Neural cell (in vitro differentiated cells): ENCODE results near the gene AGBL4. TPM values are rescaled to one million over a fixed set of nuclear protein-coding genes. Genes with fewer than 3 reads are reported as not detected.

Experiments
- H2AFZ ChIP-seq: fragments of 200-600, 300-800 bp; sonication (generic), shearing (Covaris generic); 2 replicates; pipeline ENCODE4 v1.6.0; 2014; ENCODE audit warnings: low read depth, mild to moderate bottlenecking, antibody characterized with exemption, low read length, moderate library complexity
- H3F3A ChIP-seq: fragments of 200-600 bp; shearing (Covaris generic); 2 replicates; pipeline ENCODE4 v1.6.1; 2016; ENCODE audit warnings: mild to moderate bottlenecking, moderate library complexity, mixed read lengths, antibody characterized with exemption, low read length; ENCODE audit not compliant: insufficient read depth, poor library complexity, severe bottlenecking
- H3K27ac ChIP-seq: fragments of 200-600, 300-800 bp; sonication (generic), shearing (Covaris generic); 2 replicates; pipeline ENCODE4 v1.5.1; 2014; ENCODE audit warnings: mild to moderate bottlenecking, low read length, moderate library complexity
- H3K27me3 ChIP-seq: fragments of 300-800, 200-600 bp; sonication (generic), shearing (Covaris generic); 2 replicates; pipeline ENCODE4 v1.6.0; 2014; ENCODE audit warnings: mild to moderate bottlenecking, low read depth, low read length, moderate library complexity; ENCODE audit not compliant: insufficient read depth
- H3K36me3 ChIP-seq: fragments of 300-800, 200-600 bp; sonication (generic), shearing (Covaris generic); 2 replicates; pipeline ENCODE4 v1.5.1; 2014; ENCODE audit warnings: mild to moderate bottlenecking, antibody characterized with exemption, low read length, moderate library complexity; ENCODE audit not compliant: insufficient read depth
- H3K4me2 ChIP-seq: fragments of 300-800, 200-600 bp; sonication (generic), shearing (Covaris generic); 2 replicates; pipeline ENCODE4 v1.6.0; 2014; ENCODE audit warnings: mild to moderate bottlenecking, low read length
- H3K4me3 ChIP-seq: fragments of 300-800, 200-600 bp; sonication (generic), shearing (Covaris generic); 2 replicates; pipeline ENCODE4 v1.5.1; 2014; ENCODE audit warnings: mild to moderate bottlenecking, low read length, moderate library complexity
- H3K79me2 ChIP-seq: fragments of 200-600 bp; shearing (Covaris generic); replicated peaks from 2 replicates; pipeline ENCODE4 v1.6.0; 2014; ENCODE audit warnings: mild to moderate bottlenecking, low read length, moderate library complexity; ENCODE audit not compliant: insufficient read depth
- H3K9ac ChIP-seq: fragments of 300-800, 200-600 bp; sonication (generic), shearing (Covaris generic); 2 replicates; pipeline ENCODE4 v1.6.1; 2016; ENCODE audit warnings: mild to moderate bottlenecking, low read length, mixed read lengths
- H3K9me2 ChIP-seq: fragments of 200-600 bp; shearing (Covaris generic); 2 replicates; pipeline ENCODE4 v1.6.1; 2016; ENCODE audit warnings: mild to moderate bottlenecking, low read length, mixed read lengths; ENCODE audit not compliant: insufficient read depth
- H3K9me3 ChIP-seq: fragments of 200-600, 300-800 bp; sonication (generic), shearing (Covaris generic); 2 replicates; pipeline ENCODE4 v1.6.1; 2016; ENCODE audit warnings: mild to moderate bottlenecking, mixed run types, low read length, moderate library complexity, mixed read lengths
- H4K20me1 ChIP-seq: fragments of 200-600 bp; shearing (Covaris generic); 2 replicates; pipeline ENCODE4 v1.6.1; 2016; ENCODE audit warnings: mild to moderate bottlenecking, mixed run types; ENCODE audit not compliant: insufficient read depth
- EP300 ChIP-seq: fragments of 450-650 bp; conservative IDR thresholded peaks from 2 replicates; pipeline ENCODE4 v1.6.1; 2014; ENCODE audit warnings: antibody characterized with exemption, mild to moderate bottlenecking, moderate library complexity; ENCODE audit not compliant: poor library complexity, severe bottlenecking
- EZH2 ChIP-seq: fragments of 200-600, 300-800 bp; shearing (Covaris generic), sonication (generic); IDR thresholded peaks from 2 replicates; pipeline ENCODE4 v1.6.1; 2014; ENCODE audit warnings: antibody characterized with exemption, low read length, borderline replicate concordance, mild to moderate bottlenecking; ENCODE audit not compliant: insufficient read depth, poor library complexity, severe bottlenecking
- MXI1 ChIP-seq: fragments of 450-650 bp; conservative IDR thresholded peaks from 2 replicates; pipeline ENCODE4 v1.6.1; 2014; ENCODE audit warnings: antibody characterized with exemption, mild to moderate bottlenecking; ENCODE audit not compliant: poor library complexity, severe bottlenecking
- POLR2AphosphoS5 ChIP-seq: IDR thresholded peaks from 2 replicates; pipeline ENCODE4 v1.6.1; 2012
- RAD21 ChIP-seq: fragments of 450-650 bp; conservative IDR thresholded peaks from 2 replicates; pipeline ENCODE4 v1.6.1; 2014; ENCODE audit warnings: antibody characterized with exemption, mild to moderate bottlenecking, moderate library complexity
- SMC3 ChIP-seq: fragments of 450-650 bp; conservative IDR thresholded peaks from 2 replicates; pipeline ENCODE4 v1.6.1; 2014; ENCODE audit warnings: antibody characterized with exemption, mild to moderate bottlenecking, moderate library complexity; ENCODE audit not compliant: poor library complexity
- TAF1 ChIP-seq: IDR thresholded peaks from 2 replicates; pipeline ENCODE4 v1.6.1; 2012; ENCODE audit warnings: low read depth
- polyA plus RNA-seq: library from polyadenylated mRNA; depleted of rRNA; stranded (reverse); fragments of >200 nt; gene quantifications from 2 replicates; pipeline ENCODE4 v1.2.3, GENCODE V29; 2014
- TF ChIP-seq, protein P1 (sequence below): IDR thresholded peaks from 2 replicates; pipeline ENCODE4 v1.6.1; 2012; ENCODE audit warnings: borderline replicate concordance
- TF ChIP-seq, protein P2 (sequence below): fragments of 450-650 bp; IDR thresholded peaks from 2 replicates; pipeline ENCODE4 v1.5.1; 2014; ENCODE audit warnings: antibody characterized with exemption, mild to moderate bottlenecking, moderate library complexity; ENCODE audit not compliant: poor library complexity, severe bottlenecking

AGBL4 gene
- polyA plus RNA-seq, 1 donor from 2014 or later = 1.3 TPM

DNA sequence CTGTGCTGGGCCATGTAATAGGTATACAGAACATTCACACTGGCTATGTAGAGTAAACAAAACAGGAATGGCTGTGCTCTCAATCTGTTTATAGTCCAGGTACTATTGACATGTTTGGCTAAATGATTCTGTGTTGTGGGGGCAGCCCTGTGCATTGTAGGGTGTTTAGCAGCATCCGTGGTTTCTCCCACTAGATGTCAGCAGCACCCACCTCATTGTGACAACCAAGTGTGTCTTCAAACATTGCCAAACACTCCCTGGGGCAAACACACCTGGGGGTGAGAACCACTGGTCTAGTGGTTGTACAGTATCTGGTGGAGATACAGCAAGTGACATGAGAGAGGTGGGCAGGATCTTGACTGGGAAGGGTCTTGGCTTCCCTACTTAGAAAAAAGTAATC lies 1471.3 kb downstream of the AGBL4 start:
- Histone ChIP-seq H3K27ac (no peak overlapping the region), H3K4me3 (no peak overlapping the region), H3K9ac (no peak overlapping the region), H3K79me2 (no peaks in the 10 kb centered on the region), H3F3A (no peaks in the 10 kb centered on the region), H3K36me3 (no peaks in the 10 kb centered on the region), H3K27me3 (no peaks in the 10 kb centered on the region), H3K4me2 (no peak overlapping the region), H4K20me1 (no peaks in the 10 kb centered on the region), H2AFZ (no peak overlapping the region), H3K9me3 (no peaks in the 10 kb centered on the region), H3K9me2 (no peaks in the 10 kb centered on the region)
- no peak for TF ChIP-seq EZH2
- TF ChIP-seq SMC3 = peak; percentile 35

DNA sequence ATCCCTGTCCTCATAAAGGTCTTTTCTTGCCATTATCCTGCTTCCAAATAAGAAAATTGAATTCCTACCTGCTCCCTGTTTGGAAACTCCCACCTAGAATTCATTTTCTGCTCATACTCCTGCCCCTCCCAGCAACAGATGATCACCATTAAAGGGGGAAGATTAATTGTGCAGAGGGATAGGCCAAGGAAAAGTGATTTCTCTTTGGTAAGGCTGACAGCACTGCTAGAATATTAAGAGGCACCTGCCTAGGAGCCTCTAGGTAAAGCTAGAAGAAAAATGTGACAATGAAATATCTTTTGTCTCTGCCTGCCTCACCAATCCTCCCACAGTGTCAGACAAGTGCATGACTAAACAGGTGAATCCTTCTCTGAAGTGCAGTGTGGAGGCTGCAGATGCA lies 1474.8 kb downstream of the AGBL4 start:
- no peak overlapping the region for H3K27ac ChIP-seq
- no peak overlapping the region for H3K4me3 ChIP-seq
- no peak overlapping the region for H3K9ac ChIP-seq
- H3K36me3 ChIP-seq = no peaks in the 10 kb centered on the region
- H2AFZ ChIP-seq = no peak overlapping the region
- H3K27me3 ChIP-seq = no peaks in the 10 kb centered on the region
- H4K20me1 ChIP-seq = no peaks in the 10 kb centered on the region
- no peaks in the 10 kb centered on the region for H3K9me3 ChIP-seq
- no peaks in the 10 kb centered on the region for H3F3A ChIP-seq
- no peaks in the 10 kb centered on the region for H3K79me2 ChIP-seq
- no peak overlapping the region for H3K4me2 ChIP-seq
- H3K9me2 ChIP-seq = no peaks in the 10 kb centered on the region
- TF ChIP-seq, protein P1, sequence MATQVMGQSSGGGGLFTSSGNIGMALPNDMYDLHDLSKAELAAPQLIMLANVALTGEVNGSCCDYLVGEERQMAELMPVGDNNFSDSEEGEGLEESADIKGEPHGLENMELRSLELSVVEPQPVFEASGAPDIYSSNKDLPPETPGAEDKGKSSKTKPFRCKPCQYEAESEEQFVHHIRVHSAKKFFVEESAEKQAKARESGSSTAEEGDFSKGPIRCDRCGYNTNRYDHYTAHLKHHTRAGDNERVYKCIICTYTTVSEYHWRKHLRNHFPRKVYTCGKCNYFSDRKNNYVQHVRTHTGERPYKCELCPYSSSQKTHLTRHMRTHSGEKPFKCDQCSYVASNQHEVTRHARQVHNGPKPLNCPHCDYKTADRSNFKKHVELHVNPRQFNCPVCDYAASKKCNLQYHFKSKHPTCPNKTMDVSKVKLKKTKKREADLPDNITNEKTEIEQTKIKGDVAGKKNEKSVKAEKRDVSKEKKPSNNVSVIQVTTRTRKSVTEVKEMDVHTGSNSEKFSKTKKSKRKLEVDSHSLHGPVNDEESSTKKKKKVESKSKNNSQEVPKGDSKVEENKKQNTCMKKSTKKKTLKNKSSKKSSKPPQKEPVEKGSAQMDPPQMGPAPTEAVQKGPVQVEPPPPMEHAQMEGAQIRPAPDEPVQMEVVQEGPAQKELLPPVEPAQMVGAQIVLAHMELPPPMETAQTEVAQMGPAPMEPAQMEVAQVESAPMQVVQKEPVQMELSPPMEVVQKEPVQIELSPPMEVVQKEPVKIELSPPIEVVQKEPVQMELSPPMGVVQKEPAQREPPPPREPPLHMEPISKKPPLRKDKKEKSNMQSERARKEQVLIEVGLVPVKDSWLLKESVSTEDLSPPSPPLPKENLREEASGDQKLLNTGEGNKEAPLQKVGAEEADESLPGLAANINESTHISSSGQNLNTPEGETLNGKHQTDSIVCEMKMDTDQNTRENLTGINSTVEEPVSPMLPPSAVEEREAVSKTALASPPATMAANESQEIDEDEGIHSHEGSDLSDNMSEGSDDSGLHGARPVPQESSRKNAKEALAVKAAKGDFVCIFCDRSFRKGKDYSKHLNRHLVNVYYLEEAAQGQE = no peak
- no peak for TF ChIP-seq EZH2
- TF ChIP-seq, protein P2, sequence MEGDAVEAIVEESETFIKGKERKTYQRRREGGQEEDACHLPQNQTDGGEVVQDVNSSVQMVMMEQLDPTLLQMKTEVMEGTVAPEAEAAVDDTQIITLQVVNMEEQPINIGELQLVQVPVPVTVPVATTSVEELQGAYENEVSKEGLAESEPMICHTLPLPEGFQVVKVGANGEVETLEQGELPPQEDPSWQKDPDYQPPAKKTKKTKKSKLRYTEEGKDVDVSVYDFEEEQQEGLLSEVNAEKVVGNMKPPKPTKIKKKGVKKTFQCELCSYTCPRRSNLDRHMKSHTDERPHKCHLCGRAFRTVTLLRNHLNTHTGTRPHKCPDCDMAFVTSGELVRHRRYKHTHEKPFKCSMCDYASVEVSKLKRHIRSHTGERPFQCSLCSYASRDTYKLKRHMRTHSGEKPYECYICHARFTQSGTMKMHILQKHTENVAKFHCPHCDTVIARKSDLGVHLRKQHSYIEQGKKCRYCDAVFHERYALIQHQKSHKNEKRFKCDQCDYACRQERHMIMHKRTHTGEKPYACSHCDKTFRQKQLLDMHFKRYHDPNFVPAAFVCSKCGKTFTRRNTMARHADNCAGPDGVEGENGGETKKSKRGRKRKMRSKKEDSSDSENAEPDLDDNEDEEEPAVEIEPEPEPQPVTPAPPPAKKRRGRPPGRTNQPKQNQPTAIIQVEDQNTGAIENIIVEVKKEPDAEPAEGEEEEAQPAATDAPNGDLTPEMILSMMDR = no peak
- TF ChIP-seq MXI1 = no peak
- no peak for TF ChIP-seq POLR2AphosphoS5
- no peak for TF ChIP-seq SMC3
- no peak for TF ChIP-seq TAF1
- no peak for TF ChIP-seq RAD21
- no peak for TF ChIP-seq EP300
